Large intestine (tissue), 3 donors: ENCODE measurements around the gene FIGNL2. TPM values are rescaled to one million over a fixed set of nuclear protein-coding genes. Genes with fewer than 3 reads are reported as not detected.

Experiments
- DNase-seq, 2 donors: peaks; one replicate each; pipeline versions ENCODE4 v3.0.0 to v3.0.0-alpha.2; 2013
- H3K27ac ChIP-seq: one replicate; pipeline ENCODE4 v1.5.1; 2013; ENCODE audit warnings: low read length
- H3K27me3 ChIP-seq: 2 replicates; pipeline ENCODE4 v1.6.1; 2013; ENCODE audit warnings: low read length; ENCODE audit not compliant: control insufficient read depth, insufficient read depth
- H3K36me3 ChIP-seq: 2 replicates; pipeline ENCODE4 v1.6.1; 2013; ENCODE audit warnings: low read length; ENCODE audit not compliant: control insufficient read depth, insufficient read depth
- H3K4me1 ChIP-seq: one replicate; pipeline ENCODE4 v1.6.1; 2013; ENCODE audit warnings: low read length; ENCODE audit not compliant: control insufficient read depth, insufficient read depth
- H3K4me3 ChIP-seq: one replicate; pipeline ENCODE4 v1.5.1; 2013; ENCODE audit warnings: low read length
- H3K9me3 ChIP-seq: one replicate; pipeline ENCODE4 v1.6.1; 2013; ENCODE audit warnings: mild to moderate bottlenecking, low read depth, low read length, moderate library complexity; ENCODE audit not compliant: control insufficient read depth
- WGBS: methylation state at CpG from one replicate; pipeline ENCODE4 v1.1.5; 2013; ENCODE audit warnings: low lambda C conversion rate; ENCODE audit not compliant: insufficient coverage; 5-methylcytosine and 5-hydroxymethylcytosine counted together
- polyA plus RNA-seq: library from polyadenylated mRNA; unstranded; fragments of 120-200 nt; gene quantifications from one replicate; pipeline ENCODE4 v1.2.1, GENCODE V29; 2013

The FIGNL2 gene
- polyA plus RNA-seq, 1 donor = 0.76 TPM

DNA sequence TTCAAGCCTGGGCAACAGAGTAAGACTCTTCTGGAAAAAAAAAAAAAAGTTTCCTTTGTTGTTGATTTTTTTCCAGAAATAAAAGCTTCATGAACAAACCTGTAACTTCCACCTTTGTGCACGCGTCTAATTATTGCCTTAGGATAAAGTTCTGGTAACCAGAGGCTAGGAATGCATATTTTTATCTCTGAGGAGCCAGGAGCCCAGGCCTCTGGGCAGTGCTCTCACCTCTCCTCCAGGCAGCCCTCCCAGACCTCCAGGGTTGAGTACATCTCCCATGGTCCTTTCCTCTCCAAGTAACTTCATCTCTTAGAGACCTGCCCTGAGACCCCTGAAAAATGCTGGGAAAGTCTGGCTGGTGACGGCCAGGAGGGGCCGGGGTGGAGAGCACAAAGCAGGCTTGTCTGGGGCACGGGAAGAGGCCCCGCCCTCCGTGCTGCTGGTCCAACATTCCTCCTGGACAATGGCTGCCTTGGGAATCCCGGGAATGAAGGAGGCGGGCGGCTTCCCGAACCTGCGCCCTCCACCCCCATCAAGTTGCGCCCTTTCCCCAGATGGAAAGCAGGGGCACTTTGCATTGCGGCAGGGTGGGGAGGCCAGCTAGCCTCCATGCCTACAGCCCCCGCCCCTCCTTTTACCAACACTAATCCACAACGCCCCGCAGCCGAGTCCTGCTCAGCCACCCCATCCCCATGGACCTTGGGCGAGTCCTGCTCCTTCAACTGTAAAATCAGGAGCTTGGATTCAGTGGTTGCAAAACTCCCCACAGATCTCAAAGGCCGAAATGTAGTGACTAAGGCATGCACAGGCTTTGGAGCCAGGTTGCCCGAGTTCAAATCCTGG, 7.3 kb upstream of the FIGNL2 start:
- peak overlapping the region; percentile 6 for H3K4me3 ChIP-seq
- peak in 1 of 2 donors; percentile 56 for DNase-seq
- H3K27me3 ChIP-seq = peaks cover 29% of the 10 kb centered on the region
- peaks cover 8% of the 10 kb centered on the region for H3K4me1 ChIP-seq
- H3K27ac ChIP-seq = no peak overlapping the region
- 10% methylated on average over 2 of the region's 21 CpGs for WGBS
- H3K36me3 ChIP-seq = no peaks in the 10 kb centered on the region
- no peaks in the 10 kb centered on the region for H3K9me3 ChIP-seq

DNA sequence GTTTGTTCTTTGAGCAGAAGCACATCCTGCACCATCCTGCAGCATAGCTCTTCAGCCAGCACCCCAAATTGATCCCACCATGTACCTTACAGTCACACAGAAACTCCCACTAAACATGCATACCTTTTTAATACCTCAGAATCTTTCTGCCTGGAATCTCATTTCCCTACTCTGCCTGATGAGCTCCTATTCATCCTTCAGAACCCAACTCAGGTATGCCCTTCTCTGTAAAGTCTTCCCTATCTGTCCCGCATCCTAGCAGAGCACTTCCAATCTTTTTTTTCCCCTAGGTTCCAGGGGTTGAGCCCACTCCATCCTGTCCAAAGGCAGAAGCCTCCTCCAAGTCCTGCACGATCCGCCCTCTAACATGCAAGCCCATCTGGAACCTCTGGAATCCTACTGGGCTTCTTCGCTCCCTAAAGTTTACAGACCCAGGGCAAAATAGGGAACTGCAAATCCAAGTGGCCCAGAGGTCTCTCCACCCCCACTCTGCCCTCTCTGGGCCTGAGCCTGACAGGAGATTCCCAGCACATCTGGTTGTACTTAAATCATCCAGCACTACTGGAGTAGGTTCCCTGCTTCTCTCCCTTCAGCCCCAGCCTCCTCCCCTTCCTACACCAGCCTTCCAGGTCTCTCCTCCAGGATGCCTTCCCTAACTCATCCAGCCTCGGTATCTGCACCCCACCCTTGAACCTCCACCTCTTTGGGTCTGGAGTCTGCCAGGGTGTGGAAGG, 4.1 kb upstream of the FIGNL2 start:
- H3K9me3 ChIP-seq = no peaks in the 10 kb centered on the region
- no peaks in the 10 kb centered on the region for H3K36me3 ChIP-seq
- H3K4me1 ChIP-seq = peaks cover 13% of the 10 kb centered on the region
- no CpG with 5 or more reads among the region's 5 CpGs for WGBS
- H3K27ac ChIP-seq = no peak overlapping the region
- H3K27me3 ChIP-seq = peaks cover 51% of the 10 kb centered on the region
- no peak for DNase-seq
- H3K4me3 ChIP-seq = no peak overlapping the region

DNA sequence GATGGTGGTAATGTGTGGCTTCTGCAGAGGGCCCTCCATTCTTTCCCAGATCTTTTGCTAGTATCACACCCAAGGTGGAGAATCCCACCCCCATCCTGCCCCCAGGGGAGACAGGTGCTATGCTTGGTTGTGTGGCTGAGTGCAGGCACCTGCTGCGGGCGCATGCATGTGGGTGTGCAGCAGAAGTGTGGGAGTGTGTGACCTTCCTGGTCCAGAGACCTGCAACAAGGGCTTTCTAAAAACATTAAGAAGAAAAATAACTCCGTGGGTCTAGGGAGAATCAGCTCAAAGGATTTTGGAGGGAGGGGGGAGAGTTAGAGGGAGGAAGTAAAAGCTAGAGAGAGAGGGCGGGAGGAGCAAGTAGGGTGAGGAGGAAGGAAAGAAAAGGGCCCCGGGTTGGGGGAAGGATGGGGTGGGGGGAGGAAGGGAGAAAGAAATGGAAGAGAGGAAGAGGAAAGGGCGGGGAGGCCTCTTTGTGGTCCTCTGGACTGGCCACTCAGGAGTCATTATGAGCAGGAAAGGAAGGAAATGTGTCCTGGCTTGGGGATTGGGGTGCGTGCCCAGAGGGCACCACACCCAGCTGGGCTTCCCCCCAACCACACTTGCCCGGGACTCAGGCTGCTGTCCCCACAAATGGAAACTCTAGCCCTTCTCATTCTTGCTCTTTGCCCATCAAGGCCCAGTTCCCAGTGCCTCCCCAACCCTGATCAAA, 3.1 kb upstream of the FIGNL2 start:
- 67% methylated on average over 2 of the region's 8 CpGs for WGBS
- H3K27me3 ChIP-seq = peaks cover 51% of the 10 kb centered on the region
- H3K27ac ChIP-seq = no peak overlapping the region
- no peak overlapping the region for H3K4me3 ChIP-seq
- H3K9me3 ChIP-seq = peaks cover 2% of the 10 kb centered on the region
- no peaks in the 10 kb centered on the region for H3K36me3 ChIP-seq
- no peak for DNase-seq
- peaks cover 19% of the 10 kb centered on the region for H3K4me1 ChIP-seq

DNA sequence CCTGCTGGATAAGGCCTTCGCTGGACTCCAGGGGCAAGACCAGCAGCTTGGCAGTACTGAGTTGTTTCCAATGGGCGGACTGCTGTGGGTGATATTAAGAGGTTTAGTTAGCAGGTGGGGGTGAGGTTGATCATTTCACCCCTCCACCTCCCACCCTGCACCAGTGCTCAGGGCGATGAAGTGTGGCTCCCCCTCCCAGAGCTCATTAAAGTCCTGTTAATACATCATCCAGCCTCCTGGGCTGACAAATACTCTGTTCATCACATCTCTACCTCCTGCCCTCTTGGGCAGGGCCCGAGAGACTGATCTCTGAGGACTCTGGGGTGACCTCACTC, 2.4 kb upstream of the FIGNL2 start:
- Histone ChIP-seq H3K4me1 (peaks cover 16% of the 10 kb centered on the region), H3K4me3 (no peak overlapping the region), H3K36me3 (no peaks in the 10 kb centered on the region), H3K27ac (no peak overlapping the region), H3K9me3 (peaks cover 2% of the 10 kb centered on the region), H3K27me3 (peaks cover 51% of the 10 kb centered on the region)
- no CpG with 5 or more reads among the region's 4 CpGs for WGBS
- no peak for DNase-seq

DNA sequence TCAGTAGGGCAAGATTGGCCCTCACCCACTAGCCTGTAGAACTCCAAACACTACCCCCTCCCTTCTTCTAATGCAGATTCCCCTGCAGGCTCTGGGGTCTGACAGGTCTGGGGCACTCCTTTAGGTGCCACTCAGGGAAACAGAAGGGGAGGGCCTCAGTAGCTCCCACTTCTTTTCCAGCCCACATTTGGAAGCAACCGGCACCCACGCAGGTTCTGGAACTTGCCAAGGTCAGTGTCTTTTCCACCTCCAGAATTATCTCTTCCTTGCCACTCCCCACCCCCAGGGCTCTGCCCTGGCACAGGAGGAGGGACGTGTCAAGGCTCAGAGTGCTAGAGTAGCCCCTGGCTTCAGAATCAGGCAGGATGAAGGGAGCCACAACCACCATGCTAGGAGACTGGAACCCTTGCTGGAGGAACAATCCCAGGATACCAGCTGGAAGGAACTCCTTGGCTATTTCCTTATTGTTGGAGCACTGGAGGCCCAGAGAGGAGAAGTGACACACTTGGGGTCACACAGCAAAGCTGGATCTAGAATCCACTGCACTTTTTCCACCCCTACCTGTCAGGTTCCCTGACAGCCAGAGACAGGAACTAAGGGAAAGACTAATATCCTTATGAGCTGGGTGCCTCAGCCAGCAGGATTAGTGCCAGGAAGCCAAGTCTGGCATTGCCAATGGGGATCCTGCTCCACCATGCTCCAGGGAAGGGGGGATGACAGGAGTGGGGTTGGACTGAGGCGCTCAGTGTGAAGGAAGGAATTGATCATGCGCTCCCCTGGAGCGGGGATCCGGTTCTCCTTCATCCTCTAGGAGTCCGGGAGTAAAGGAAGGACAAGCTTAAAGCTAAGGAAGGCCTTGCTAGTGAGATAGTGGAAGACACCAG, 1.8 kb upstream of the FIGNL2 start:
- H3K9me3 ChIP-seq = peaks cover 2% of the 10 kb centered on the region
- no peaks in the 10 kb centered on the region for H3K36me3 ChIP-seq
- no peak overlapping the region for H3K27ac ChIP-seq
- WGBS = 100% methylated on average over 1 of the region's 8 CpGs
- no peak overlapping the region for H3K4me3 ChIP-seq
- no peak for DNase-seq
- peaks cover 51% of the 10 kb centered on the region for H3K27me3 ChIP-seq
- H3K4me1 ChIP-seq = peaks cover 15% of the 10 kb centered on the region

DNA sequence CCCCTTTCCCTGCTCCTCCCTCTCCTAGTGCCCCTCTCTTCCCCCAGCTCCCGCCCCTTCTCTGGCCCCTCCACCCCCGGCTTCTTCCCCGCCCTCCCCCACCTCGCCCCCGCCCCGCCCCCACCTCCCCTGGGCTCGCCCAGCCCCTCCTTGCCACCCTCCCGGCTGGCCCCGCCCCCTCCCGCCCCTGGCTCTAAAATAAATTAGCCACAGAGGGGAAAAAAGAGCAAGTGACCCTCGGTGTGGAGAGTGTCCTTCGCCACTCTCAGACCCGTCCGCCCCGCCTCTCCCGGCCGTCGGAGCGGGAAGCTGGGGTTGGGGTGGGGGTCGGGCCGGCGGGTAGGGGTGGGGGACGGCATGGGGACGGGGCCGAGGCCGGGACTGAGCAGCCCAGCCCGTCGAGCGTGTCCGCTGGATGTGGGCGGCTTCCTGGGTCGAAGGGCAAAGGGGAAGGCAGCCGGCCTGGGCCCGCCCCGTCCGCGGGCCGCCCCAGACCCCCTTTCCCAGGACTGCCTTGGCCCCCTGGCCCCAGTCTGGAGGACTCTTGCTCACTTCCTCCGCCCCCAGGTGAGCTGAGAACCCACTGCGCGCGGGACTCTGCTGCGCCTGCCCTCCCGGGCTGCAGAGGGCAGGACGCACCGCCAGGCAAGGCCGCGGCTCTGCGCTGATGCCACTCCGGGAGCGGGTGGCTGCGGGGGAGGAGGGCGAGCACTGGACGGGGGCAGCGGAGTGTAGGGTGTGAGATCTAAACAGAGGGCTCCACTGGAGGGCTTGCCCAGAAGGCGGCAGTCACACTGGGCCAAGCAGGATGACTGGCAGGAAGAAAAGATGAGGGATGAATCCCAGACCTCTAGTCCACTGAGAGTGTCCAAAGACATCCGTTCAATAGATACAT, 570 bp upstream of the FIGNL2 start:
- Histone ChIP-seq H3K27me3 (peaks cover 57% of the 10 kb centered on the region), H3K9me3 (peaks cover 2% of the 10 kb centered on the region), H3K27ac (no peak overlapping the region), H3K4me1 (peaks cover 19% of the 10 kb centered on the region), H3K4me3 (no peak overlapping the region), H3K36me3 (no peaks in the 10 kb centered on the region)
- no CpG with 5 or more reads among the region's 57 CpGs for WGBS
- DNase-seq = no peak

DNA sequence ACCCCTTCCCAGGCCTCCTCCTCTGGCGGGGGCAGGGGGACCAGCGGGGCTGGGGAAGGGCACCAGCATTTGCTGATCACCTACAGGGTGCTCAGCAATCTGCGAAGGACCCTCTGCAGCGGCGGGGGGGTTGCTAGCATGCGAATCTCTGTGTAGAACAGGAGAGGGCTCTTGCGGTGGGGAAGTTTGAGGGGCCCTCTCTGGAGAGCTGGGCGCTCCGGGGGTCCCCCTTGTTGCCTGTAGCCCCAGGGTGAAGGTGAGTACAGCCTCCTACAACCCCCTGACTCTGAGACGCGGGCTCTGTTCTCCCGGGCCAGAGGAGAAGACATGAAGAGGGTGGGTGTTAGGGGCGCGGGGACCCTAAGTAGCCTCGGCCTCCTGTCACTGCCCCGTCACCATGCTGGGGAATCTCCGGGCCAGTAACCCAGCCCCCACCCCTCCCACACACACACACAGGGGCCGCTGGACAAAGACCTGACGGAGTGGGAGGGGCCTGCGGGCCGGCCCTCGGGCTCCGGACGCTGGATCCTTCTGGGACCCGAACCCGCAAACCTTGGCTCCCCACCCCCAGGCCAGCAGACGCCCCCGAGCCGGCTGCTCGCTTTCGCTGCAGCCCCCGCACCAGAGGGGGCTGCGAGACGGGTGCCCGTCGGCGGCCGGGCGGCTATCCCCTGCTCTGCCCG, 734 bp downstream of the FIGNL2 start:
- no peaks in the 10 kb centered on the region for H3K36me3 ChIP-seq
- no CpG with 5 or more reads among the region's 40 CpGs for WGBS
- peak overlapping the region; percentile 52 for H3K4me3 ChIP-seq
- H3K9me3 ChIP-seq = peaks cover 2% of the 10 kb centered on the region
- H3K27me3 ChIP-seq = peaks cover 58% of the 10 kb centered on the region
- DNase-seq = no peak
- peaks cover 19% of the 10 kb centered on the region for H3K4me1 ChIP-seq
- peak overlapping the region; percentile 23 for H3K27ac ChIP-seq

DNA sequence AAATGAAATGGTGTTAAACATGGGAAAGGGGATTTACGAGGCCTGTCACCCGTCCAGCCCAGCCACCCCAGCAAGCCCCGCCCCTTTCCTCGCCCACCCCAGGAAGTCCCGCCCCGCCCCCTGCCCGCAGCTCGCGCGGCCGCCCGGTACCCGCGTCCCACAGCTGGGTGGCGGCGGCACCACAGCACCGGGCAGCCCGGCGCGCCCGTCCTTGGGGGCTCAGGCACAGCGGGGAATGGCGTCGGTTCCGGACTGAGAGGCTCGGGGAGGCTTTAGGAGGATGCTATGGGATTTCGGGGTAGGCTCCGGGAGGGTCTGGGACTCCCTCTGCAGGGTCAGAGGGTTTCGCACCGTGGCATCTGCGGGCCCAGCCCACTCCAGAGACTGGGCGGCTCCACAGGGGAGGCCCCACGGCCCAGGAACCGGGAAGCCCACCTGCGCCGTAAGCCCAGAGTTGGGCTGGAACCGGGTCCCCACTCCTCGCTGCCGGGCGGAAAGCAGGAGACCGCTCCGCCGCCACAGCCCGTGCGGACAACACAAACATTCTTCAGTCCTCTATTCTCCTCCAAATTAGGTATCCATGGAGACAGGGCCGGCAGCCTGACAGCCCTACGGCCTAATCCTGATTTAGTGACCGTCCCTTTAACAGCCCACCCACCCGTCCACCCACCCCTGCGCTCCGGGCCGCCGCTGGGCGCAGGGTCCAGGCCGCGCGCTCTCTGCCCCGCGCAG, 1.4 kb downstream of the FIGNL2 start:
- H3K36me3 ChIP-seq = no peaks in the 10 kb centered on the region
- H3K27ac ChIP-seq = peak overlapping the region; percentile 47
- H3K4me3 ChIP-seq = peak overlapping the region; percentile 52
- peaks cover 63% of the 10 kb centered on the region for H3K27me3 ChIP-seq
- peak in 1 of 2 donors; percentile 21 for DNase-seq
- WGBS = no CpG with 5 or more reads among the region's 59 CpGs
- H3K4me1 ChIP-seq = peaks cover 19% of the 10 kb centered on the region
- peaks cover 2% of the 10 kb centered on the region for H3K9me3 ChIP-seq
